GM21576 (cell line): ENCODE results near the gene ZC3H11A.

Experiments
- ATAC-seq: cut with Tn5 transposase; IDR thresholded peaks from one replicate; pipeline ENCODE4 v1.9.1; 2021; ENCODE audit warnings: mild to moderate bottlenecking, moderate library complexity; ENCODE audit not compliant: unreplicated experiment

The ZC3H11A gene

GRCh38 chr1:203839081-203839480 lies 43.7 kb downstream of the ZC3H11A start:
- no peak for ATAC-seq

GRCh38 chr1:203840208-203840808 lies 44.9 kb downstream of the ZC3H11A start:
- ATAC-seq = no peak

GRCh38 chr1:203842559-203842876 lies 47.1 kb downstream of the ZC3H11A start:
- ATAC-seq = no peak

- no peak for ATAC-seq
Observed at GRCh38 chr1:203843435-203843834, 48.0 kb downstream of the ZC3H11A start.
